Mesothelial cell of epicardium (in vitro differentiated cells): ENCODE data around the gene SYNGR3. TPM values are rescaled to one million over a fixed set of nuclear protein-coding genes. Genes with fewer than 3 reads are reported as not detected.

Source experiments
- DNase-seq, 2 experiments: peaks; one replicate each; pipeline ENCODE4 v3.0.0; 2021; ENCODE audit warnings: low spot score in 2 of 2; ENCODE audit not compliant: unreplicated experiment in 2 of 2
- H3K27ac Mint-ChIP-seq: 2 replicates; pipeline ENCODE4 v1.8.0; 2021; ENCODE audit warnings: mixed read lengths
- H3K27me3 Mint-ChIP-seq: 2 replicates; pipeline ENCODE4 v1.8.0; 2021; ENCODE audit warnings: low read depth, mixed read lengths
- H3K36me3 Mint-ChIP-seq: 2 replicates; pipeline ENCODE4 v1.8.0; 2021; ENCODE audit warnings: mixed read lengths
- H3K4me1 Mint-ChIP-seq: 2 replicates; pipeline ENCODE4 v1.8.0; 2021; ENCODE audit warnings: mixed read lengths
- H3K4me3 Mint-ChIP-seq: 2 replicates; pipeline ENCODE4 v1.8.0; 2021; ENCODE audit warnings: mild to moderate bottlenecking, moderate library complexity, mixed read lengths
- H3K9me3 Mint-ChIP-seq: 2 replicates; pipeline ENCODE4 v1.8.0; 2021; ENCODE audit warnings: mixed read lengths
- total RNA-seq: library from RNA; stranded (reverse); gene quantifications from 3 replicates; pipeline ENCODE4 v1.2.1, GENCODE V29; 2021
- TF ChIP-seq, protein P1 (sequence below): fragments of 200-600 bp; sonication (generic); IDR thresholded peaks from one replicate; pipeline ENCODE4 v1.5.0; 2021; ENCODE audit warnings: antibody characterized with exemption; ENCODE audit not compliant: unreplicated experiment

Gene SYNGR3
- total RNA-seq, 1 donor from 2014 or later, result 1.0 TPM

DNA sequence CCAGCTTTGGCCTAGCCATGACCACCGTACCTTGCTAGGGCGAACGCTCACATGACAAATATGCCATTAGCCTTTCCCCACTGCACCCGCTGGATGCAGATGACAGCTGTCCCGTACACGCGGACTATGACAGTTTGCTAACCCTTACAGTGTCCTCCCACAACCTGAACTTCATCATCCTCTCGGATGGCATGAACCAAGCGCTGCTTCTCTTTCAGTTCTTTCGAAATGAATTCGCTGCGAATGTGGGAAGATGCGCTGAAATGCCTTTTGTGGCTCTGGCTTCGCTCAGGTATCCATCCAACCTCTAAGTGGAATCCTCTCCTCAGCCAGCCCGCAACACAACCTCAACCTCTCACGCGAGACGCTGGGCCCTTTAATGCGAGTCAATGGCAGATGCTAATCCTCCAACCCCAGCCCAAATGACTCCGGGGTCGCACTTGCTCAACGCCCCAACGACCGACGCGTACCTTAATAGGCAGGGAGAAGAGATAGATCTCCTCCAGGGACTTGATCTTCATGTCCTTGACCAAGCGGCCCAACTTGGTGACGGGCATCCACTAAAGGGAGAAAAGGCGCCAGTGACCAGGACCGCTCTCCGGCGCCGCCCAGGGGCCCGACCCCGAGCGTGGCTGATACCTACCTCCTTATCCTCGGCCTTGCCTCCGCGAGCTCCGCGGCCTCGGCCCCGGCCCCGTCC is 25.8 kb upstream of the SYNGR3 start:
- Mint-ChIP-seq H3K36me3 (peaks cover 6% of the 10 kb centered on the region), H3K4me3 (peak overlapping the region; percentile 93), H3K27ac (peak overlapping the region; percentile 84), H3K4me1 (peaks cover 34% of the 10 kb centered on the region), H3K9me3 (no peaks in the 10 kb centered on the region), H3K27me3 (no peaks in the 10 kb centered on the region)
- DNase-seq, result no peak
- TF ChIP-seq, protein P1, sequence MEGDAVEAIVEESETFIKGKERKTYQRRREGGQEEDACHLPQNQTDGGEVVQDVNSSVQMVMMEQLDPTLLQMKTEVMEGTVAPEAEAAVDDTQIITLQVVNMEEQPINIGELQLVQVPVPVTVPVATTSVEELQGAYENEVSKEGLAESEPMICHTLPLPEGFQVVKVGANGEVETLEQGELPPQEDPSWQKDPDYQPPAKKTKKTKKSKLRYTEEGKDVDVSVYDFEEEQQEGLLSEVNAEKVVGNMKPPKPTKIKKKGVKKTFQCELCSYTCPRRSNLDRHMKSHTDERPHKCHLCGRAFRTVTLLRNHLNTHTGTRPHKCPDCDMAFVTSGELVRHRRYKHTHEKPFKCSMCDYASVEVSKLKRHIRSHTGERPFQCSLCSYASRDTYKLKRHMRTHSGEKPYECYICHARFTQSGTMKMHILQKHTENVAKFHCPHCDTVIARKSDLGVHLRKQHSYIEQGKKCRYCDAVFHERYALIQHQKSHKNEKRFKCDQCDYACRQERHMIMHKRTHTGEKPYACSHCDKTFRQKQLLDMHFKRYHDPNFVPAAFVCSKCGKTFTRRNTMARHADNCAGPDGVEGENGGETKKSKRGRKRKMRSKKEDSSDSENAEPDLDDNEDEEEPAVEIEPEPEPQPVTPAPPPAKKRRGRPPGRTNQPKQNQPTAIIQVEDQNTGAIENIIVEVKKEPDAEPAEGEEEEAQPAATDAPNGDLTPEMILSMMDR, result no peak

DNA sequence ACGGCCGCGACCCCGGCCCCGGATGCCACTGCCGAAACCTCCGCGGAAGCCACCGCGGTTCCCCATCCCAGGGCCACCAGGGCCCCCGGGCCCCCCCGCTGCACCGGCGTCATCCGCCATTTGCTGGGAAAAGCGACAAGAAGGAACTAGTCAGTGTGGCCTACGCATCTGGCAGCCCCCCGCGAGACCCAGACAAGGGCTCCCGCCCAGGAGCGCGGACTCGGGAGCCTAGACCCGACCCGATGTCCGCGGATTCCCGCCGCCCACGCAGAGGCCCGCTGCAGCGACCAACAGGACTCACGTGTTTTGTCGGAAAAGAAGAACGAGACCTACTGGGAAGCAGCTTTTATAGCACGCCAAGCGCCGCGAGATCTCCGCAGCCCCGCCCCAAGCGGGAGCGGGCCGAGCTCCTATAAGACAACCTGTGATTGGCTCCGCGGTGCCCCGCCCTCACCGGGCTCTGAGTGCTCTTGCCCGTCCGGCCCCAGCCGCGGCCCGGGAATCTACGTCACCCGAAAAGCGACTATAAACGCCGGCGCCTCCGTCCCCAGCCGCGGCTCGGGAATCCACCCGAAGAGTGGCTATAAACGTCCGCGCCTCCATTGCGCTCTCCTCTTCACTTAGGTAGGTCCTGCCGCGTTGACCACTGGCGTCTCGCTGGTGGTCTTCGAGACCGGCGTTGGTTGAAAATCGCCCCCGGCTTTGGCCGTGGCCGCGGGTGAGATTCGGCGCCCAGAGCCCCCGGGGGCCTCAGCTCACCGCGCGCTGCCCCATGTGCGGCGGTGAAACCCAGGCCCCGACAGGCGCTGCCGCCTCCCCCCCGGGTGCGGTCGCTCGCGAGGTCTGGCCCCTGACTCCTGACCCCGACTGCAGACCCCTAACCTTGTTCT is 25.0 kb upstream of the SYNGR3 start, which contains the start of gene RPS2:
Gene RPS2 (minus strand): TSS at position 321 of the 890 bp plus-strand sequence. CDS start 201 bp downstream, at position 120.
- peak within 1 kb of the TSS; percentile 98 for H3K27ac Mint-ChIP-seq
- DNase-seq, result peak; percentile 99 to 100
- peak within 1 kb of the TSS; percentile 93 for H3K4me3 Mint-ChIP-seq
- H3K36me3 Mint-ChIP-seq, result peaks cover 6% of the 10 kb centered on the region
- TF ChIP-seq, protein P1, result no peak
- H3K27me3 Mint-ChIP-seq, result no peaks in the 10 kb centered on the region
- H3K9me3 Mint-ChIP-seq, result no peaks in the 10 kb centered on the region
- H3K4me1 Mint-ChIP-seq, result peaks cover 34% of the 10 kb centered on the region

DNA sequence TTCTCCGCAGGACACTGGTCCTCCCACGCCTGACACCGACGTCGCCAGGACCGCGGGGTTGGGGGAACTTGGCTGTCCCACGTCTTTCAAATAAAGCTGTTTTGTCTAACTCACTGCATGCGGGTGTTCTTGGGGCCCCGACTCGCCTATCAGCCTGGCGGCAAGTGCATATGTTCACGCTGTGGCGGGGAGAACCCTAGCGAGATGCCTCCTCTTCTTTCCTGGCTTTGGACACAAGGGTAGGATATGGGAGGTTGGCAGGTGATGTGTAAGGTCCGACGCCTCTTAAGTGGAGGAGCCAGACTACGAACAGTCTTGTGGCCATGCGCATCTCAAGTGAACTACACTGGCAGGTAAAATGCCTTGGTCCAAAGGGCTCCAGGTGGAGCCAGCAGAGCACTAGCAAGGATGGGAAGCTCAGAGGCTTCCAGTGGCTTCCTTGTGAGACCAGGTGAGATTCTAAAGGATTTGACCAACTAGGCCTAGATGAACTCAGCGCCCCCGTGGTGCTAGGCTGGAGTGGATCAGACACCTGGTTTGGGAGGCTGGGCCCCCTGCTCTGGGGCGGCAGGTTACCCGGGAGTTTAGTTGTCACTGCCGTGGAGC is 24.3 kb upstream of the SYNGR3 start:
- H3K27me3 Mint-ChIP-seq, result no peaks in the 10 kb centered on the region
- peaks cover 6% of the 10 kb centered on the region for H3K36me3 Mint-ChIP-seq
- TF ChIP-seq, protein P1, result no peak
- no peaks in the 10 kb centered on the region for H3K9me3 Mint-ChIP-seq
- H3K27ac Mint-ChIP-seq, result peak overlapping the region; percentile 98
- H3K4me3 Mint-ChIP-seq, result peak overlapping the region; percentile 93
- no peak for DNase-seq
- peaks cover 28% of the 10 kb centered on the region for H3K4me1 Mint-ChIP-seq

DNA sequence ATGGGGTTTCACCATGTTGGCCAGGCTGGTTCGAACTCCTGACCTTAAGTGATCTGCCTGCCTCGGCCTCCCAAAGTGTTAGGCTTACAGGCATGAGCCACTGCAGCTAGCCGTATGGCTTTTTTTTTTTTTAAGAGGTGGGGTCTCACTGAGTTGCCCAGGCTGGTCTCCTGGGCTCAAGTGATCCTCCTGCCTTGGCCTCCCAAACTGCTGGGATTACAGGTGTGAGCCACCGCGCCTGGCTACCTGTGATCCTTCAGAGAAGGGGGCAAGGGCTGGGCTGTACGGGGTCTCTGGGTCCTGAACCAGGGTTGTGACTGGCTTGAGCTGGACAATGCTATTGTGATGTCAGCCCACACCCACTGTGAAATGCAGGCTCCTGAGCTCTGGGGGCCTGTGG is 23.3 kb upstream of the SYNGR3 start, which contains the start of gene RNF151:
Gene RNF151 (plus strand): TSS at position 397 of the 400 bp plus-strand sequence. CDS start 26 bp downstream, outside the sequence.
- no peak for DNase-seq
- Mint-ChIP-seq H3K27me3 (no peaks in the 10 kb centered on the region), H3K4me1 (peaks cover 26% of the 10 kb centered on the region), H3K36me3 (peaks cover 6% of the 10 kb centered on the region), H3K4me3 (peak within 1 kb of the TSS; percentile 93), H3K27ac (peak within 1 kb of the TSS; percentile 98), H3K9me3 (no peaks in the 10 kb centered on the region)
- TF ChIP-seq, protein P1, result no peak

DNA sequence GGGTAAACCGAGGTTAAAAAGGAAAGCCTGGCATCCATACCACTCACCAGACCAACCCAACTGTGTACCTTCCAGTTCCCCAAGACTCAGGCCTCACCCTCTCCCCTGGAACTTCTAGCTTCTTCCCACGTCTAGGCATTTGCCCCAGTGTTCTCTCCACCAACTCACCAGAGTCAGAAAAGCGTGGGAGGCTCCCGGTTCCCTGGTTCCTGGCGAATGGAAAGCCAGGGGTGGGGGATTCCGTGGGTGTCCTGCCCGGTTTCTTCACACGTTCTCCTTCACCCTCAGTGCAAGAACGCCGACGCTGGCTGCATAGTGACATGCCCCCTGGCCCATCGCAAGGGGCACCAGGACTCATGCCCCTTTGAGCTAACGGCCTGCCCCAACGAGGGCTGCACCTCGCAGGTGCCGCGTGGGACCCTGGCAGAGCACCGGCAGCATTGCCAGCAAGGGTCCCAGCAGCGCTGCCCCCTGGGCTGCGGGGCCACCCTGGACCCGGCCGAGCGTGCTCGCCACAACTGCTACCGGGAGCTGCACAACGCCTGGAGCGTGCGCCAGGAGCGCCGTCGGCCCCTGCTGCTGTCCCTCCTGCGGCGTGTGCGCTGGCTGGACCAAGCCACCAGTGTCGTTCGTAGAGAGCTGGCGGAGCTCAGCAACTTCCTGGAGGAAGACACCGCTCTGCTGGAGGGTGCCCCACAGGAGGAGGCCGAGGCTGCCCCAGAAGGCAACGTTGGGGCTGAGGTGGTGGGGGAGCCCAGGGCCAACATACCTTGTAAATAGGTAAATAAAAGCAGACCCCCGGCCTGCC is 21.4 kb upstream of the SYNGR3 start:
- no peak for DNase-seq
- TF ChIP-seq, protein P1, result no peak
- Mint-ChIP-seq H3K36me3 (peaks cover 4% of the 10 kb centered on the region), H3K4me1 (peaks cover 35% of the 10 kb centered on the region), H3K4me3 (no peak overlapping the region), H3K27me3 (no peaks in the 10 kb centered on the region), H3K27ac (no peak overlapping the region), H3K9me3 (no peaks in the 10 kb centered on the region)
